Measurements from ENCODE around the gene FGFR1OP2. TPM values are rescaled to one million over a fixed set of nuclear protein-coding genes. Genes with fewer than 3 reads are reported as not detected.

Gene FGFR1OP2
- total and polyA plus RNA-seq, 2 experiments from 2014 or later: 35.6 to 45.0 TPM

DNA sequence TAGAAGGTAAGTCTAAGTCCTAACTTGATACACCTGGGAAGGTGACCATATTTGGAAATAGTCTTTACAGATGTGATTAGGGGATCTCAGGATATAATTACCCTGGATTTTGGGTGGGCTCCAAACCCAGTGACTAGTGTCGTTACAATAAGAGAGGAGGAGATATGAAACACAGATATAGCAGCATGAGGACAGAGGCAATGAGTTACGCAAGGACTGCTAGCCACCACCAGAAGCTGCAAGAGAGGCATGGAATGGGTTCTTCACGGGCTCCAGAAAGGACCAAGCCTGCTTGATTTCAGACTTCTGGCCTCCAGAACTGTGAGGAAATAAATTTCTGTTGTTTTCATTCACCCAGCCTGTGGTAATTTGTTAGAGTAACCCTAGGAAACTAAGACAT is 28.6 kb downstream of the FGFR1OP2 start (continued):
- TF ChIP-seq, protein P1, sequence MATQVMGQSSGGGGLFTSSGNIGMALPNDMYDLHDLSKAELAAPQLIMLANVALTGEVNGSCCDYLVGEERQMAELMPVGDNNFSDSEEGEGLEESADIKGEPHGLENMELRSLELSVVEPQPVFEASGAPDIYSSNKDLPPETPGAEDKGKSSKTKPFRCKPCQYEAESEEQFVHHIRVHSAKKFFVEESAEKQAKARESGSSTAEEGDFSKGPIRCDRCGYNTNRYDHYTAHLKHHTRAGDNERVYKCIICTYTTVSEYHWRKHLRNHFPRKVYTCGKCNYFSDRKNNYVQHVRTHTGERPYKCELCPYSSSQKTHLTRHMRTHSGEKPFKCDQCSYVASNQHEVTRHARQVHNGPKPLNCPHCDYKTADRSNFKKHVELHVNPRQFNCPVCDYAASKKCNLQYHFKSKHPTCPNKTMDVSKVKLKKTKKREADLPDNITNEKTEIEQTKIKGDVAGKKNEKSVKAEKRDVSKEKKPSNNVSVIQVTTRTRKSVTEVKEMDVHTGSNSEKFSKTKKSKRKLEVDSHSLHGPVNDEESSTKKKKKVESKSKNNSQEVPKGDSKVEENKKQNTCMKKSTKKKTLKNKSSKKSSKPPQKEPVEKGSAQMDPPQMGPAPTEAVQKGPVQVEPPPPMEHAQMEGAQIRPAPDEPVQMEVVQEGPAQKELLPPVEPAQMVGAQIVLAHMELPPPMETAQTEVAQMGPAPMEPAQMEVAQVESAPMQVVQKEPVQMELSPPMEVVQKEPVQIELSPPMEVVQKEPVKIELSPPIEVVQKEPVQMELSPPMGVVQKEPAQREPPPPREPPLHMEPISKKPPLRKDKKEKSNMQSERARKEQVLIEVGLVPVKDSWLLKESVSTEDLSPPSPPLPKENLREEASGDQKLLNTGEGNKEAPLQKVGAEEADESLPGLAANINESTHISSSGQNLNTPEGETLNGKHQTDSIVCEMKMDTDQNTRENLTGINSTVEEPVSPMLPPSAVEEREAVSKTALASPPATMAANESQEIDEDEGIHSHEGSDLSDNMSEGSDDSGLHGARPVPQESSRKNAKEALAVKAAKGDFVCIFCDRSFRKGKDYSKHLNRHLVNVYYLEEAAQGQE (IDR thresholded peaks at IDR 0.05; ENCODE audit: unreplicated experiment): no peak
- TF ChIP-seq CREB1 (CRISPR knock-in tag; IDR thresholded peaks at IDR 0.05; ENCODE audit: low read depth): no peak
- TF ChIP-seq, protein P2, sequence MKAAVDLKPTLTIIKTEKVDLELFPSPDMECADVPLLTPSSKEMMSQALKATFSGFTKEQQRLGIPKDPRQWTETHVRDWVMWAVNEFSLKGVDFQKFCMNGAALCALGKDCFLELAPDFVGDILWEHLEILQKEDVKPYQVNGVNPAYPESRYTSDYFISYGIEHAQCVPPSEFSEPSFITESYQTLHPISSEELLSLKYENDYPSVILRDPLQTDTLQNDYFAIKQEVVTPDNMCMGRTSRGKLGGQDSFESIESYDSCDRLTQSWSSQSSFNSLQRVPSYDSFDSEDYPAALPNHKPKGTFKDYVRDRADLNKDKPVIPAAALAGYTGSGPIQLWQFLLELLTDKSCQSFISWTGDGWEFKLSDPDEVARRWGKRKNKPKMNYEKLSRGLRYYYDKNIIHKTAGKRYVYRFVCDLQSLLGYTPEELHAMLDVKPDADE (IDR thresholded peaks at IDR 0.05): no peak
- no peak for TF ChIP-seq POLR2AphosphoS5 (IDR thresholded peaks at IDR 0.05; ENCODE audit: low read depth)
- no peak for TF ChIP-seq ZNF114 (CRISPR knock-in tag; IDR thresholded peaks at IDR 0.05)
- no peak for TF ChIP-seq JUNB (IDR thresholded peaks at IDR 0.05; ENCODE audit: unreplicated experiment)
- TF ChIP-seq EZH2 (IDR thresholded peaks at IDR 0.05; ENCODE audit: low read depth, unreplicated experiment): no peak
- TF ChIP-seq NANOG (IDR thresholded peaks at IDR 0.05; ENCODE audit: borderline replicate concordance): no peak
- TF ChIP-seq, protein P3, sequence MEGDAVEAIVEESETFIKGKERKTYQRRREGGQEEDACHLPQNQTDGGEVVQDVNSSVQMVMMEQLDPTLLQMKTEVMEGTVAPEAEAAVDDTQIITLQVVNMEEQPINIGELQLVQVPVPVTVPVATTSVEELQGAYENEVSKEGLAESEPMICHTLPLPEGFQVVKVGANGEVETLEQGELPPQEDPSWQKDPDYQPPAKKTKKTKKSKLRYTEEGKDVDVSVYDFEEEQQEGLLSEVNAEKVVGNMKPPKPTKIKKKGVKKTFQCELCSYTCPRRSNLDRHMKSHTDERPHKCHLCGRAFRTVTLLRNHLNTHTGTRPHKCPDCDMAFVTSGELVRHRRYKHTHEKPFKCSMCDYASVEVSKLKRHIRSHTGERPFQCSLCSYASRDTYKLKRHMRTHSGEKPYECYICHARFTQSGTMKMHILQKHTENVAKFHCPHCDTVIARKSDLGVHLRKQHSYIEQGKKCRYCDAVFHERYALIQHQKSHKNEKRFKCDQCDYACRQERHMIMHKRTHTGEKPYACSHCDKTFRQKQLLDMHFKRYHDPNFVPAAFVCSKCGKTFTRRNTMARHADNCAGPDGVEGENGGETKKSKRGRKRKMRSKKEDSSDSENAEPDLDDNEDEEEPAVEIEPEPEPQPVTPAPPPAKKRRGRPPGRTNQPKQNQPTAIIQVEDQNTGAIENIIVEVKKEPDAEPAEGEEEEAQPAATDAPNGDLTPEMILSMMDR (conservative IDR thresholded peaks at IDR 0.05; ENCODE audit: low read depth in 2 of 2): no peak
- no peak for TF ChIP-seq EZH2phosphoT487 (IDR thresholded peaks at IDR 0.05; ENCODE audit: unreplicated experiment)

DNA sequence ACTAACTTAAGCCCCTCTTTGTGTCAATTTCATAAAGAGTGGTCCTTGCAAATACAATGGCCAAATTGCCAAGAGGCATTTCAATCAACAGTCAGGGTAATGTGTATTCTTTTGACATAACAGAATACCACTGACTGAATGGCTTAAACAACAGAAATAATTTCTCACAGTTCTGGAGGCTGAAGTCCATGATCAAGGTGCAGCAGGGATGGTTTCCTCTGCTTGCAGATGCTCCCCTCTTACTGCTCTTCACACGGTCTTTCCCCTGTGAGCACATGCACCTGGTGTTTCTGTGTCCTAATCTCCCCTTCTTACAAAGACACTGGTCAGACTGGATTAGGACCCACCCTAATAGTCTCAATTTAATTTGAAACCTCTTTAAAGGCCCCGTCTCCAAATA is 31.9 kb downstream of the FGFR1OP2 start:
- H3K9me3 Mint-ChIP-seq: no peaks in the 10 kb centered on the region
- peaks cover 18% of the 10 kb centered on the region; the same call in 2 of the 3 replicates for H3K36me3 Mint-ChIP-seq (ENCODE audit: low read depth)
- no peak overlapping the region for H3K27ac Mint-ChIP-seq

More for the DNA sequence above, 31.9 kb downstream of the FGFR1OP2 start:
- ATAC-seq: no peak
- Mint-ChIP-seq H3K27me3 (ENCODE audit: insufficient read depth, low read depth, poor library complexity) (no peaks in the 10 kb centered on the region), H3K4me3 (no peak overlapping the region), H3K4me1 (no peaks in the 10 kb centered on the region)
- H3K27me3 ChIP-seq (ENCODE audit: insufficient read depth): no peaks in the 10 kb centered on the region
- H4K20me1 ChIP-seq (replicated peaks; ENCODE audit: insufficient read depth): no peaks in the 10 kb centered on the region
- no peaks in the 10 kb centered on the region for H3K79me2 ChIP-seq (replicated peaks; ENCODE audit: insufficient read depth)
- no peak overlapping the region for H2AFZ ChIP-seq
- H3K4me2 ChIP-seq: no peak overlapping the region
- no peaks in the 10 kb centered on the region for H3K4me1 ChIP-seq (ENCODE audit: insufficient read depth)
- no peak for TF ChIP-seq POLR2AphosphoS5 (IDR thresholded peaks at IDR 0.05; ENCODE audit: low read depth)
- TF ChIP-seq, protein P1 (IDR thresholded peaks at IDR 0.05; ENCODE audit: unreplicated experiment): no peak
- TF ChIP-seq CREB1 (CRISPR knock-in tag; IDR thresholded peaks at IDR 0.05; ENCODE audit: low read depth): no peak
- H3F3A ChIP-seq (replicated peaks; ENCODE audit: low read depth): no peaks in the 10 kb centered on the region
- no peaks in the 10 kb centered on the region for H3K9me2 ChIP-seq (ENCODE audit: insufficient read depth)
- H3K4me3 ChIP-seq: no peak overlapping the region
- H3K27ac ChIP-seq (ENCODE audit: low read depth): no peak overlapping the region
- peaks cover 11% of the 10 kb centered on the region; the same call in 1 of the 2 replicates for H3K36me3 ChIP-seq (ENCODE audit: insufficient read depth)
- no peak for DNase-seq (ENCODE audit: low spot score)
